ENCODE data around the gene IP6K2.

The IP6K2 gene

GRCh38 chr3:48686538-48687219 lies 30.3 kb downstream of the IP6K2 start:
- ATAC-seq, result no peak
- no peak for DNase-seq
- H3K27ac Mint-ChIP-seq, result peak overlapping the region in 1 of 2 donors; percentile 1
- no peaks in the 10 kb centered on the region for H3K9me3 Mint-ChIP-seq
- H3K4me3 Mint-ChIP-seq, result peak overlapping the region; percentile 87 to 90
- H3K27me3 Mint-ChIP-seq, result no peaks in the 10 kb centered on the region
- peaks cover 29% of the 10 kb centered on the region for H3K4me1 Mint-ChIP-seq

- DNase-seq (peak; percentile 85 to 93), ATAC-seq (peak; percentile 89)
- Mint-ChIP-seq H3K4me3 (peak within 1 kb of the TSS; percentile 87 to 90), H3K4me1 (peaks cover 32% of the 10 kb centered on the region), H3K27ac (peak within 1 kb of the TSS; percentile 70 to 93), H3K27me3 (no peaks in the 10 kb centered on the region), H3K9me3 (no peaks in the 10 kb centered on the region)
Measured at GRCh38 chr3:48685603-48686511, 31.2 kb downstream of the IP6K2 start, which contains the start of gene NCKIPSD. NCKIPSD (minus strand) TSS chr3:48685915; CDS start chr3:48685807, 108 bp downstream.

DNA sequence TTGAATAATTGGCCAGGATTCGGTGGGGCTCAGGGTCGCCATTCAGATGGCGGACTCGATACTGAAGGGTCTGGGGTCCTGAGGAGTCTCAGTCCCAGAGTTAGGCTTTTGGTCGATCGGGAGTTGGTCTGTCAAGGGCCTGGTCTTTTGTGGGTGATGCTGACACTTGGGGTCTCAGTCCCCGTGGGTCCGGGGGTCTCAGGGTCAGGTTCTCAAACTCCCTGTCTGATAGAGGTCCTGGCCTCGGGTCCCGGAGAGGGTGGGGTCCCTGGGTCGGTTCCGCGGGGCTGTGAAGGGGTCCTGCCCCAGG lies 31.8 kb downstream of the IP6K2 start:
- Mint-ChIP-seq H3K4me1 (peaks cover 37% of the 10 kb centered on the region), H3K27ac (peak overlapping the region; percentile 63 to 81), H3K9me3 (no peaks in the 10 kb centered on the region), H3K27me3 (no peaks in the 10 kb centered on the region), H3K4me3 (peak overlapping the region; percentile 87 to 90)
- no peak for ATAC-seq
- no peak for DNase-seq

- Mint-ChIP-seq H3K27me3 (no peaks in the 10 kb centered on the region), H3K27ac (peak overlapping the region in 1 of 2 donors; percentile 93), H3K4me3 (peak overlapping the region; percentile 87 to 90), H3K9me3 (no peaks in the 10 kb centered on the region), H3K4me1 (peaks cover 37% of the 10 kb centered on the region)
- DNase-seq, result no peak
- no peak for ATAC-seq
Measured at GRCh38 chr3:48684480-48685143, 32.4 kb downstream of the IP6K2 start.

- Mint-ChIP-seq H3K4me1 (peaks cover 37% of the 10 kb centered on the region), H3K27me3 (no peaks in the 10 kb centered on the region), H3K4me3 (peak overlapping the region; percentile 59 to 63), H3K27ac (no peak overlapping the region), H3K9me3 (no peaks in the 10 kb centered on the region)
- ATAC-seq (no peak), DNase-seq (no peak)
Measured at GRCh38 chr3:48684054-48684349, 33.0 kb downstream of the IP6K2 start.

DNA sequence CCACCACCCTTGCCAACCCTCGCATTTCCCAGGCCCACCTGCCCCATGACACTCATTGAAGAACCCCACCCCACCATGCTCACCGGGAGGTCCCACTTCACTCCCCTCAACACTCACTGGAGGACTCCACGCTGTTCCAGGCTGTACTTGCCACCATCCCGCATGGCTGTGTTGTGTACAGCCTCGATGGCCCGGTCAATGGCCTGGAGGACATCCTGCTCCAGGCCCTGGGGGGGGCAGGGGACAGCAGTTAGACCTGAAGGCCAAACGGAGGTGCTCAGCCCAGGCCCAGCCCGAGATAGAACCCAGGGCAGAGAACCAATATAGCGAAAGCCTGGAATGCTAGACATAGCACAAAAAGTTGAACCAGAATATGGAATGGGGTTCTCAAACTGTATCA lies 34.2 kb downstream of the IP6K2 start:
- Mint-ChIP-seq H3K9me3 (no peaks in the 10 kb centered on the region), H3K4me3 (no peak overlapping the region), H3K4me1 (peaks cover 37% of the 10 kb centered on the region), H3K27ac (no peak overlapping the region), H3K27me3 (no peaks in the 10 kb centered on the region)
- DNase-seq, result no peak
- ATAC-seq, result no peak

DNA sequence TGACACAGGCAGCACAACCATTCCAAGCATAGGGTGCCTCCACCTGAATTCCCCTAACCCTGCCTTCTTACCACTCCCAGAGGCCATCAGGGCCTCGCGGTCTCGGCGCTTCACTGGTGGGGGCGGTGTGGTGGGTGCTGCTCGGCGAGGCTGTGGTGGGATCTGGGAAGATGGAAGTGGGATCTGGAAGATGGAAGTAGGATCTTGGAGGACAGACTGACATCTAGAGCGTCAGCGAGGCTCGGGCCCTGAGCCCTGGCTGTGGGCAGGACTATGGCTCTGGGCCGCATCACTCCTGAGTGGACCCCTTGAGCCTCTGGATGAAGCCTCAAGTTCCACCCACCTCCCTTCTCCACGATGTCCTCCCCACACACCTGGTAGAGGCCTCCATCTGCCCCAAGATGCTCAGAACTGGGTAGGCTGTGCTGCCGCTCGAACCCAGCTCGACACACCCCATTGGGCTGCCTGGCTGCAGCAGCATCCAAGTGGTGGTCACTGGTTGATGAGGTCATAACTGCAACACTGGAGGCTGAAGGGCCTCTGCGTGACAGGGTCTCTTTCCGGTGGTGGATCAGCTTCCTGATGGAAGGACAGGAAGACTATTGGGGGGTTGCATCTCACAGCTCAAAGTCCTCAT lies 34.9 kb downstream of the IP6K2 start:
- Mint-ChIP-seq H3K4me3 (no peak overlapping the region), H3K4me1 (peaks cover 37% of the 10 kb centered on the region), H3K9me3 (no peaks in the 10 kb centered on the region), H3K27ac (no peak overlapping the region), H3K27me3 (no peaks in the 10 kb centered on the region)
- DNase-seq (no peak), ATAC-seq (no peak)

GRCh38 chr3:48681541-48681880 lies 35.5 kb downstream of the IP6K2 start:
- Mint-ChIP-seq H3K4me1 (peaks cover 34% of the 10 kb centered on the region), H3K9me3 (no peaks in the 10 kb centered on the region), H3K27me3 (no peaks in the 10 kb centered on the region), H3K4me3 (no peak overlapping the region), H3K27ac (no peak overlapping the region)
- no peak for ATAC-seq
- no peak for DNase-seq

DNA sequence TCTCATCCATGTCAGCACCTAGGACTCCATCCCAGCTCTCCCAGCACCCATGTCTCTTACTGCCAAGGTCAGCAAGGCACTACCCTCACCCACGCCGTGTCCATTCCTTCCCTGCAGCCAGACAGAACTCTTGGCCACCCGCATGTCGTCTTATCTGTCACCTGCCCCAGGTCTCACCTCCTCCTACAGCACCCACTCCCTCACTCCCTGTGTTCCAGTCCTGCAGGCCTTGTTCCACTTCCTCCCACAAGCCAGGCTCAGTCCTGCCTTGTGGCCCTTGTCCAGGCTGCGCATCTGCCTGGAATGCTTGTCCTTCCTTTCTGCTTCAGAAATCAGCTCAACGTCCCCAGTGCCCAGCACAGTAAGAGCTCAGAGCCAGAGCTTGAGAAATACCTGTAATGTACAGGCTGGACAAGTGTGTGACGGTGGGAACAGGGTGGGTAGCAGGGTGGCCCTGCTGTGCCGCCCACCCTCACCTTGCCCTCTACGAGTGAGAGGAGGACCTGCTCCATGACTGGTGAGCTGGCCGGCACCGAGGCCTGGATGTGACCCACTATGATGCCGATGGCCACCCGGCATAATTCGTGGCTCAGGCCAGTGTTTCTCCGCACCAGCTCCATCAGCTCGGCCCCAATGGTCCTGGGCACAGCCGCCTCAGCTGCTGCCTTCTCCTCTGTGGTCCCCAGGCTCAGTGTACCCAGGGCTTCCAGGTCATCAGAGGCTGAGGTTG lies 36.0 kb downstream of the IP6K2 start:
- peak overlapping the region in 1 of 2 donors; percentile 83 for H3K27ac Mint-ChIP-seq

DNA sequence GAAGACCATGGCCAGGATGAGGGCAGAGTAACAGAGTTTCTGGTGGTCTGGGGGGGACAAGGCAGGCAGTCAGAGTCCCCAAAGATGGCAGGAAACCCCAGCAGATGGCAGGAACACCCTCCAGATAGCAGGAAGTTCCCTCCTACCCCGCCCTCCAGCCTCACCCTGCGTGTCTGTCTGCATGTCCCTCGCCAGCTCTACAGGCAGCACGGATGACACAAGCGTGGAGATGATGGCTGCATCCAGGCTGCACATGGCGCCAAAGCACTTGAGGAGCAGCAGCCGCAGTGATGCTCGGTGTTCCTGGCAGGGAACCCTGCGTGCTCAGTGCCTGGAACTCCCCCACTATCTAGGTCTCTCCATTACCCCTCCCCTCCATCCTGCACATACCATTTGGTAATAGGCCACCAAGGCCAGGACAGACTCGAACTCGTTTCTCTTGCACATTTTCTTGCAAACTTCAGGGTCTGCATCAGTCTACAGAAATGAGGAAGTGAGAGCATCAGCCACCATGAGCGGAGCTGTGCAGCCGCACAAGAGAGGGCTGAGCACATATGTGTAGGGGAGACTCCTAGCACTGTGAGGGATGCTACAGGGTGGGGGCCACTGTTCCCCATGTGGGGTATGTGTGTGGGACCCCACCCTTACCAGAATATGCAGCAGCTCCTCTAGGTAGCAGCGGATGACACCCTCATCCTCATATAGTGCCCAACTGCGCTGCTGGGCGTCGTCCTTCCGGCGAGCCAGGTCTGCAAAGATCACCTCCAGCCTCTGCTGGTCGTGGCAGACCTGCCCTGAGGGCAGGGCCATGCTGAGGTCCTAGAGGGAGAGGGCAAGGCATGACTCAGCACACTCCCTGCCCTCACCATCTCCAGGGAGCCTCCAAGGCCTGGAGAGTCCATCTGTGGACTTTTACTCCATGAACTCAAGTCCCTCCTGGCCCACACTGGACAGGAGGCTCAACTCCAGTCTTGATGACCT lies 37.3 kb downstream of the IP6K2 start:
- Mint-ChIP-seq H3K4me3 (no peak overlapping the region), H3K4me1 (peaks cover 23% of the 10 kb centered on the region), H3K27ac (peak overlapping the region in 1 of 2 donors; percentile 55), H3K9me3 (no peaks in the 10 kb centered on the region), H3K27me3 (no peaks in the 10 kb centered on the region)
- DNase-seq (no peak), ATAC-seq (no peak)

More for the DNA sequence above, 36.0 kb downstream of the IP6K2 start:
- ATAC-seq (no peak), DNase-seq (no peak)
- H3K4me1 Mint-ChIP-seq, result peaks cover 28% of the 10 kb centered on the region
- H3K27me3 Mint-ChIP-seq, result no peaks in the 10 kb centered on the region
- H3K9me3 Mint-ChIP-seq, result no peaks in the 10 kb centered on the region
- H3K4me3 Mint-ChIP-seq, result no peak overlapping the region

DNA sequence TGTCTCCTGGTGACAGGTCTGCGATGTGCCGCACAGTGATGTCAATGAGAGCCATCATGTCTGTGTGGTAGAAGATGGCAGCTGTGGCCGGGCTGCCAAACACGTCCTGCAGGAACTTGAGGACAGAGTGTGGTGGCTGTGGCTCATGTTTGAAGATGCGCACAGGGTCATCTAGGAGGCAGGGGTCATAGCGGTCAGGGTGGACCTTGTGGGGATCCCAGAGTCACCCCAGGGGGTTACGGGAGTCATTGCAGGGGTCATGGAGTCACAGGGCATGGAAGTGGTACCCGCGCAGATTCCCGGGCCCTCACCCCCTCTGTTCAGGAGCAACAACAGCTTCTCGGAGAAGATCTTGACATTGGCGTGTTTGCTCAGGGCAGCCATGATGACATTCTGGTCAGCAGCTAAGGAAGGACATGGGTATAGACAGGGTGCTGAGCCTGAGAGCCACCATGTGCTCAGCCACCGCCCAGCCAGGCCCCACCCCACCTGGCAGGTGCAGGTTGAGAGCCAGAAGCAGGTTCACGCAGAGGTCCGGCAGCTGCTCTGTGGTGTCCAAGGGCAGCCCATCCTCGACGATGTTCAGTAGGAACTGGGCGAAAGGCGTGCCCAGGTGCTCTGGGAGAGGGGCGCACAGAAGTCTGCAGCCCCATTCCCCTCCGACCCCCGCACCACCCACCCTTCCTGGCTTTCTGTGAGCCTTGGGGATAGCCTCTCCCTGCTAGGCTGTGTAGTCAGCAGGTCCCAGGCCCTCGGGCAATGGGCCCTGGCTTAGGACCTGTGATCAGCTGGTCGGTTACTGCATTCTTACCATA lies 38.2 kb downstream of the IP6K2 start:
- Mint-ChIP-seq H3K4me3 (no peak overlapping the region), H3K27ac (peak overlapping the region in 1 of 2 donors; percentile 55), H3K9me3 (no peaks in the 10 kb centered on the region), H3K4me1 (peaks cover 13% of the 10 kb centered on the region), H3K27me3 (no peaks in the 10 kb centered on the region)
- DNase-seq (no peak), ATAC-seq (no peak)

DNA sequence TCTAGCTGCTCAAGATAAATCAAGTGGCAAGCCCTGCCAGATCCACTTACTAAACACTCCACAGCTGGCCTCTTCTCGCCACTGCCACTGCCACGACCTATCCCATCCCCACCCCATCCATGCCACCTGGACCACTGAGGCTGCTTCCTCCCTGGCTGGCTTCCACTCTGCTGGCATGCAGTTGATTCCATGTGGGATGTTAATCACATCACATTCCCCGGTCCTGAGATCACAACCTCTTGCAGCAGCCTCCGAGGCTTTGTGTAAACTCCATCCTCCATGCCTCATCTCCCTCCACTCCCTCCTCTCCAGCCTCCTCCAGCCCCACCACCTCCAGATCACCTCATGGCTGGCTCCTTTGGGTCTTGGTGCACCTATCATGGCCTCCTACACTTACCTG lies 39.0 kb downstream of the IP6K2 start:
- Mint-ChIP-seq H3K4me1 (peaks cover 8% of the 10 kb centered on the region), H3K9me3 (no peaks in the 10 kb centered on the region), H3K27me3 (no peaks in the 10 kb centered on the region), H3K4me3 (no peak overlapping the region), H3K27ac (no peak overlapping the region)
- ATAC-seq (no peak), DNase-seq (no peak)

GRCh38 chr3:48674505-48674904 lies 42.5 kb downstream of the IP6K2 start:
- Mint-ChIP-seq H3K27me3 (no peaks in the 10 kb centered on the region), H3K27ac (no peak overlapping the region), H3K4me1 (no peaks in the 10 kb centered on the region), H3K4me3 (no peak overlapping the region), H3K9me3 (no peaks in the 10 kb centered on the region)
- DNase-seq (no peak), ATAC-seq (no peak)
